Skeletal muscle tissue (tissue), 4 donors: ENCODE results near the gene GRAP2. TPM values are rescaled to one million over a fixed set of nuclear protein-coding genes. Genes with fewer than 3 reads are reported as not detected.
"Not testable (repeated sequence)": the region's sequence is repeated elsewhere in the genome, so short reads cannot be mapped to it uniquely, and the experiment has no call there.

Experiments
- H3K27ac ChIP-seq: one replicate; pipeline ENCODE4 v1.7.0; 2013; ENCODE audit warnings: mild to moderate bottlenecking, low read depth, low read length, inconsistent platforms
- H3K27me3 ChIP-seq, 3 donors: one replicate each; pipeline ENCODE4 v1.7.0; 2013; ENCODE audit warnings: low read length in 3 of 3; ENCODE audit not compliant: control insufficient read depth in 3 of 3, insufficient read depth in 3 of 3
- H3K36me3 ChIP-seq, 3 donors: one replicate each; pipeline ENCODE4 v1.7.0; 2013; ENCODE audit warnings: low read length in 3 of 3; ENCODE audit not compliant: control insufficient read depth in 3 of 3, insufficient read depth in 3 of 3
- H3K4me1 ChIP-seq, 3 donors: one replicate each; pipeline ENCODE4 v1.7.0; 2013; ENCODE audit warnings: low read length in 3 of 3, mild to moderate bottlenecking in 3 of 3; ENCODE audit not compliant: control insufficient read depth in 3 of 3, insufficient read depth in 3 of 3
- H3K4me3 ChIP-seq, 3 donors: one replicate each; pipeline ENCODE4 v1.7.0; 2013; ENCODE audit warnings: low read length in 3 of 3
- H3K9ac ChIP-seq, 3 donors: one replicate each; pipeline ENCODE4 v1.7.0; 2013; ENCODE audit warnings: low read length in 3 of 3, mild to moderate bottlenecking in 3 of 3, moderate library complexity in 2 of 3, low read depth in 1 of 3
- H3K9me3 ChIP-seq, 3 donors: one replicate each; pipeline ENCODE4 v1.7.0; 2013; ENCODE audit warnings: low read length in 3 of 3; ENCODE audit not compliant: control insufficient read depth in 3 of 3
- total RNA-seq: library from RNA; depleted of rRNA; stranded (reverse); fragments of >200 nt; gene quantifications from one replicate; pipeline ENCODE4 v1.2.3, GENCODE V29; 2014
- donor health status: Osteomylitis.

Gene GRAP2
- total RNA-seq, 1 donor from 2014 or later: under 0.01 TPM

DNA sequence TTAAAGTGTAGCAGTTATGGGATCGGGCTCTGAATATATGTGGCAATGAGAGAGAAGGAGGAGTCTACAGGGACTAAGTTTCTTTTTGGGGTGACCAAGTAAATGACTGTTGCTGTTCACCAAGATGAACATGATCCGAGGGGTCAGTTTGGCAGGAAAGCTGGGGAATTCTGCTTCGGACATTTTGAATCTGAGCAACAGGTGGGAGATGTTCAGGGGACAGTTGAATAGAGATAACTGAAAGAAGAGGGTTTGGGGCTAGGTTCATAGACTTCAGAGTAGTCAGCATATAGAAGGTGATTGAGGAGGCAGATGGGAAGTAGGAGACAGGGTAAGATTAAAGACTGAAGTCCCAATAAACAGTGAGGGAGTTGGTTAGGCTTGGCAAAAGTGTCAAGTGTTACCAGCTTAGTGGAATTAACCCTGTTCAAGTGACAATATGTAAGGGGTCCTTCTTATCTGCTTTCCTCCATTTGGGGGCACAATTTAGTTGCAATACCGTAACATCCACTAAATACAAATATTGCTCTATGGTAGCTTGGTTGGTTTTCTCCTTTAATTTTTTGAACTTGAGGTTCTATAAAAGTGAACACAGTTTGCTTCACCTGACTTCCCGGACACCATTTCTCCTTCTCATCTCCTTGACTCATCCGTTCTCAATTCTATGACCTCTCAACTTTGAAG lies 4.4 kb upstream of the GRAP2 start:
- H3K9me3 ChIP-seq: no peaks in the 10 kb centered on the region
- peaks cover 0 to 4% (median 2%) of the 10 kb centered on the region in 3 donors for H3K27me3 ChIP-seq
- no peaks in the 10 kb centered on the region for H3K36me3 ChIP-seq
- no peak overlapping the region for H3K4me3 ChIP-seq
- H3K27ac ChIP-seq: no peak overlapping the region
- H3K4me1 ChIP-seq: no peaks in the 10 kb centered on the region
- H3K9ac ChIP-seq: no peak overlapping the region

DNA sequence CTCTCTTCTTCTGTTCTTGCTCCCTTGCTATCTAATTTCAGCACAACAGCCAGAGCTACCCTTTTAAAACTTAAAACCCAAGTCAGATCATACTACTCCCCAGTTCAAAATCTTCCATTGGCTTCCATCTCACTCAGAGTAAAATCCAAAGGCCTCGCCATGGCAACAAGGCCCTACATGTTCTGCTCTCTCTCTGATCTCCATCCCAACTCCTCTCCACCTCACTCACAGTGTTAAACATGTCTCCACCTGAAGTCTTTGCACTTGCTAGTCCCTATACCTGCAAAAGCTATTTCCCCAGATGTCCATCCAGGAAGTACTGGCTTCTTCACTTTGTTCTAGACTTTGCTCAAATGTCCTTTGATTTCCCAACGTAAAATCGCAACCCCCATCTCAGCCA lies 3.0 kb upstream of the GRAP2 start:
- peaks cover 0 to 4% (median 2%) of the 10 kb centered on the region in 3 donors for H3K27me3 ChIP-seq
- no peak overlapping the region for H3K9ac ChIP-seq
- no peaks in the 10 kb centered on the region for H3K36me3 ChIP-seq
- no peak overlapping the region for H3K4me3 ChIP-seq
- H3K9me3 ChIP-seq: no peaks in the 10 kb centered on the region
- no peak overlapping the region for H3K27ac ChIP-seq
- H3K4me1 ChIP-seq: no peaks in the 10 kb centered on the region

DNA sequence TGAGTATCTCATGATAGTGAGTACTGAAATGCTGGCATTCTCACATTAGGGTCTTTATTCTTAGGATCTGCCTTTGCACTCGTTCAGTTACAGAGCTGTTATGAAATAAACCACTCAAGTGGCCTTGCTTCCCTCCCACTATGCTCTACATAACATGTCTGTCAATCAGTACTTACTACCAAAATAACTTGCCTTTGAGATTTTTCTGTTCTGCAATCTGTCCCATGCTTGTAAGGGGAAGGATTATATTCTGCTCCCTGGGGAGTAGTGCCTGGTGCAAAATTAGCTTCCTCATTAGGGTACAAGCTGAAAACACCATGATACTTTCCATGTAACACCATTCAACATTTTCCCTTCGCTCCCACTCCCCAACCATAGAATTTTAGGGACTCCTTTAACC lies 1.9 kb upstream of the GRAP2 start:
- Histone ChIP-seq H3K9ac (no peak overlapping the region), H3K4me1 (no peaks in the 10 kb centered on the region), H3K9me3 (no peaks in the 10 kb centered on the region), H3K27me3 (peaks cover 0 to 2% (median 0%) of the 10 kb centered on the region in 3 donors), H3K4me3 (no peak overlapping the region), H3K36me3 (no peaks in the 10 kb centered on the region), H3K27ac (no peak overlapping the region)

DNA sequence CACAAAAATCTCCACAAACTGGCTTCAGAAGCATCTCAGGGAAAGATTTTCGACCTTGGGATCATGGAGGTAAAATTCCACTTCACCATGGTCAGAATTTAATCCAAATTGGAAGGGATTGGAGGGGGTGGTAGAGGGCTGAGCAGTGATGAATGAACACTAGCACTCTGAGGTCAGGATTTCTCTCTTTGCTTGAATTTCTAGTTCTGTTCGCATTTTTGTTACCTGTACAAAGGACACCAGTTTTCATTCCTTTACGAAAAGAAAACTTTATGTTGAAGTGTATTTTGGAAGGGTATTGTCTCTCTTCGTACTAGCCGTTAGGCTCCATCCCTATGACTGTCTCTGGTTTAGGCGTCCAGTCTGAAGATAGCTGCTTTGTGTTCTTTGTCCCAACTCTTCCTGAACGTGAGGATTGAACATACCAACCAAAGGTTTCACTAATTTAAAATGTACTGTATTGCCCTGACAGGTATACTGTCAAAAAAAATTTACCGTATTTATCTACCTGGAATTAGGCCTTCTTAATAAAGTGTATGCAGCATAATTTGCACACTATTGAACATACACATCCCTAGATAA lies 772 bp downstream of the GRAP2 start:
- Histone ChIP-seq H3K27me3 (peaks cover 0 to 5% (median 0%) of the 10 kb centered on the region in 3 donors), H3K36me3 (no peaks in the 10 kb centered on the region), H3K4me3 (no peak overlapping the region), H3K4me1 (no peaks in the 10 kb centered on the region), H3K9ac (no peak overlapping the region), H3K27ac (no peak overlapping the region), H3K9me3 (no peaks in the 10 kb centered on the region)

DNA sequence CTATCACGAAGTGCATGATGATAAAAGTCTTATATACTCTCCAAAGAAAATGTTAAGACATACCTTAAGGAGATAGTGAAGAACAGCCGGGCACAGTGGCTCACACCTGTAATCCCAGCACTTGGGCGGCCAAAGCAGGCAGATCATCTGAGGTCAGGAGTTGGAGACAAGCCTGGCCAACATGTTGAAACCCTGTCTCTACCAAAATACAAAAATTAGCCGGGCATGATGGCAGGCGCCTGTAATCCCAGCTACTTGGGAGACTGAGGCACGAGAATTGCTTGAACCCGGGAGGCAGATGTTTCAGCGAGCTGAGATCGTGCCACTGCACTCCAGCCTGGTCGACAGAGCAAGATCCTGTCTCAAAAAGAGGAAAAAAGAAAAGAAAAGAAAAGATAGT lies 3.1 kb downstream of the GRAP2 start:
- not testable (repeated sequence) for H3K9ac ChIP-seq, H3K27me3 ChIP-seq, H3K4me3 ChIP-seq

DNA sequence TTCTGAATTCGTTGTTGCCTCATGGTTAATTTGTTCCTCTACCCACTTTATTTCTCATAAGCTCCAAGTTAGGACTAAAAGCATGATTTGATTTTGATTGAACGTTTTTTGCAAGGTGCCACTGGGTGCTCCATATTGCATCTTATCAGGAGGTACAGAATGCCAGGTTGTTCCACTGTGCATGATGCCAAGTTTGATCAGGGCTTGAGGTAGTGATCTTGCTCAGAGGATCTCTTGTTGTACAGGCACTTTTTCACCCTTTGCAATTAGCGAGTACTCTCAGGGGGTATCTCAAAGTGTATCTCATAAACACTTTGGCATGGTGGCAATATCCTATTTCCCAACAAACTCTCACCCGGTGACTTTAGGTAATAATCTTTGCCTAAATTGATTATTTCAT lies 4.0 kb downstream of the GRAP2 start:
- Histone ChIP-seq H3K27me3 (peaks cover 5 to 12% (median 7%) of the 10 kb centered on the region in 3 donors), H3K9ac (no peak overlapping the region), H3K4me1 (no peaks in the 10 kb centered on the region), H3K4me3 (no peak overlapping the region), H3K9me3 (no peaks in the 10 kb centered on the region), H3K27ac (no peak overlapping the region), H3K36me3 (no peaks in the 10 kb centered on the region)

More for the DNA sequence above, 3.1 kb downstream of the GRAP2 start:
- not testable (repeated sequence) for H3K4me1 ChIP-seq, H3K27ac ChIP-seq, H3K9me3 ChIP-seq, H3K36me3 ChIP-seq

DNA sequence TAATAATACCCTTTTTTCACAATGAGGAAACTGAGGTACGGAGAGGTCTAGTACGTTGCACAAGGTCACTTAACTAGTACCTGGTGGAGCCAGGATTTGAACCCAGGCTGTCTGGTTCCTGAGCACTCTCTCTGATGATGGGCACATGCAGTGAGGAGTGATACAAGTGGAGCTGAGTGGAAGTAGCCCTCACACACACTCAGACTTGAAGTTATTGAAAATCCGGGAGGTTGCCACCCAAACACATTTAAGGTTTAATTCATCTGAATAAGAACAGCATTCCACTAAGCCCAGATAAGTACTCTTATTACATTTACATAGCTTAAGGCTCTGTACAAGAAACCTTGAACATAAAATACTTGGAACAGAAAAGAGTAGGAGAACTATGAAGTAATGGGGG lies 4.8 kb downstream of the GRAP2 start:
- no peaks in the 10 kb centered on the region for H3K9me3 ChIP-seq
- H3K27ac ChIP-seq: no peak overlapping the region
- H3K9ac ChIP-seq: no peak overlapping the region
- H3K36me3 ChIP-seq: no peaks in the 10 kb centered on the region
- H3K4me3 ChIP-seq: no peak overlapping the region
- peaks cover 3 to 12% (median 7%) of the 10 kb centered on the region in 3 donors for H3K27me3 ChIP-seq
- no peaks in the 10 kb centered on the region for H3K4me1 ChIP-seq

DNA sequence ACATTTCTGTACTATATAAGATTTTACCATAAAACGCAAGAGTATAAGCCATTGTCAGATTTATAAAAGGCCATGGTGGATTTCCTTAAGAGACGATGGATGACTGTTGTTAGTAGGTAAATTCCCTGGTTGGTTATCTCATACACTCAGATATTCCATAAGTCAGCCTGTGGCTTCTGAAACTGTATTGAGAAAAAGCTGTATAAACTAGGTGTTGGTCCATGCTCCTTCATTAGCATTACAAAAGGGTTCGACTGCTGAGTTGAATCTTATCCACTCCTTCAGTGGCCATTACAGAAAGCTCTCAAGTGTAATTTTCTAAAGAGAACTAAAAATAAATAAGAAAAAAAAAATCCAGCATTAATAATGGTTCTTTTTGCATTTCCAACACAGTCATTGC lies 5.3 kb downstream of the GRAP2 start:
- H3K36me3 ChIP-seq: no peaks in the 10 kb centered on the region
- peaks cover 3 to 12% (median 7%) of the 10 kb centered on the region in 3 donors for H3K27me3 ChIP-seq
- H3K4me3 ChIP-seq: no peak overlapping the region
- no peak overlapping the region for H3K27ac ChIP-seq
- H3K9ac ChIP-seq: no peak overlapping the region
- H3K4me1 ChIP-seq: no peaks in the 10 kb centered on the region
- no peaks in the 10 kb centered on the region for H3K9me3 ChIP-seq

DNA sequence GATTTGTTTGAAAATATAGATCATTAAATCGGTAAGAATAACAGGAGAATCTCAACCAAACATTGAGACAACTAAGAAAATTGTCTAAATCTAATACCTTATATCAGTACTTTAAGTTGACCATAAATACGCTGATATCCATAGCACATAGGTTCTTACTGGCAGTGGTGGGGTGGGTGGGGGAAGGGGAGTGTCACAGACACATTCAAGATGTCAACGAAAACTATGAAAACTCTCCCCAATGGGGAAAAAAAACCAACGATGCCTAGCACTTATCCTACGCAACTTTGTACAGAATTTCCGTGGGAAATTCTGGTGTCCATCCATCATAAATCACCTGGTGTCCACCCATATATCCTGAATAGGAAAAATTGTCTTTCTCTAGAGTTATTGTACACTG lies 6.2 kb downstream of the GRAP2 start:
- Histone ChIP-seq H3K36me3 (no peaks in the 10 kb centered on the region), H3K4me1 (no peaks in the 10 kb centered on the region), H3K9ac (no peak overlapping the region), H3K4me3 (no peak overlapping the region), H3K27me3 (peaks cover 3 to 12% (median 7%) of the 10 kb centered on the region in 3 donors), H3K9me3 (no peaks in the 10 kb centered on the region), H3K27ac (no peak overlapping the region)

DNA sequence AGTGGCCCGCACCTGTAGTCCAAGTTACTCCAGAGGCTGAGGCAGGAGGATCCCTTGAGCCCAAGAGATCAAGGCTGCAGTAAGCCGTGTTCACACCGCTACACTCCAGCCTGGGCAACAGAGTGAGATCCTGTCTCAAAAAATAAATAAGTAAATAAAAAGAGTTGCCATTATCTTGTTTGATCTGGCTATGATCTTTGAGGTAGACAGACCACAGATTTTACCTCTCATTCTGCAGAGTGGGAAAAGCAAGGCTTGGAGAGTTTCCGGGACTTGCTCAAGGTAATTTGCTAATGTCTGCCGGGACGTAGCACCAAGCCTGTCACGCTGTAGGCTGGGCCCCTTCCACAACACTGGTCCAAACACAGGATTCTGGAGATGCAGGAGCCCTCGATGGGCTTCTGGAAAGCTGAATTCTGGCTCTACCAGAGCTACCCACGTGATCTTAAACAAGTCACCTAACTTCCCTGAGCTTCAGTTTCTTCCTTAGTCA lies 6.8 kb downstream of the GRAP2 start:
- H3K27me3 ChIP-seq: peaks cover 6 to 15% (median 7%) of the 10 kb centered on the region in 3 donors
- H3K4me1 ChIP-seq: no peaks in the 10 kb centered on the region
- H3K36me3 ChIP-seq: no peaks in the 10 kb centered on the region
- H3K4me3 ChIP-seq: no peak overlapping the region
- H3K9me3 ChIP-seq: no peaks in the 10 kb centered on the region
- no peak overlapping the region for H3K27ac ChIP-seq
- H3K9ac ChIP-seq: no peak overlapping the region
